Uterus (tissue), 4 donors: Measurements from ENCODE around the gene HDAC3. TPM values are rescaled to one million over a fixed set of nuclear protein-coding genes. Genes with fewer than 3 reads are reported as not detected.
A peak's percentile ranks its signal among the peaks of the same experiment; 100 is the strongest.

Source experiments
- DNase-seq, 2 donors: peaks; one replicate each; pipeline ENCODE4 v3.0.0-alpha.2; 2019 to 2020
- H3K27ac ChIP-seq, 2 donors: fragments of 200-600 bp; sonication (generic); 1 replicate in 1 of 2; 2 replicates in 1 of 2; pipeline ENCODE4 v1.5.1; 2016 to 2018
- H3K27me3 ChIP-seq, 2 donors: fragments of 200-600 bp; sonication (generic); one replicate each; pipeline ENCODE4 v1.5.1; 2018 to 2019; ENCODE audit warnings: control low read depth in 1 of 2
- H3K36me3 ChIP-seq, 2 donors: fragments of 200-600 bp; sonication (generic); one replicate each; pipeline ENCODE4 v1.5.1; 2019; ENCODE audit warnings: control low read depth in 1 of 2
- H3K4me1 ChIP-seq, 2 donors: fragments of 200-600 bp; sonication (generic); one replicate each; pipeline ENCODE4 v1.5.1; 2018 to 2019; ENCODE audit warnings: control low read depth in 1 of 2
- H3K4me3 ChIP-seq, 2 donors: fragments of 200-600 bp; sonication (generic); 1 replicate in 1 of 2; 2 replicates in 1 of 2; pipeline ENCODE4 v1.5.1; 2018 to 2019; ENCODE audit warnings: mild to moderate bottlenecking in 1 of 2
- H3K9me3 ChIP-seq, 2 donors: fragments of 200-600 bp; sonication (generic); one replicate each; pipeline ENCODE4 v1.5.1; 2019; ENCODE audit warnings: control low read depth in 1 of 2
- POLR2A ChIP-seq, 2 donors: fragments of 450-650 bp; IDR thresholded peaks; one replicate each; pipeline ENCODE4 v1.6.1; 2016; ENCODE audit warnings: antibody characterized with exemption in 2 of 2, mild to moderate bottlenecking in 1 of 2, moderate library complexity in 1 of 2
- intact Hi-C: fragments of 100-400 bp; cut with DNase I; formaldehyde crosslinking; loops from one replicate; pipeline ENCODE4 v1.15.1; 2023; ENCODE audit warnings: low total_unique reads
- total RNA-seq, 4 donors: library from RNA; depleted of rRNA in 3 of 4; stranded (reverse); fragments of >200 nt in 3 of 4; gene quantifications; one replicate each; pipeline versions ENCODE4 v1.1.0 to v1.2.4, GENCODE V29; 2014 to 2023
- TF ChIP-seq, protein P1 (sequence below), 4 experiments: fragments of 200-600 bp in 2 of 4; fragments of 450-650 bp in 2 of 4; sonication (generic) in 2 of 4; IDR thresholded peaks; one replicate each; pipeline ENCODE4 v1.5.1; 2016 to 2019; ENCODE audit warnings: antibody characterized with exemption in 4 of 4, mild to moderate bottlenecking in 2 of 4, moderate library complexity in 1 of 4
- donor health status: DM: yes; HTN: yes; CAD: no.

The HDAC3 gene
- total RNA-seq, 4 donors from 2014 or later, result 24.8 to 68.0 (median 46.0) TPM

DNA sequence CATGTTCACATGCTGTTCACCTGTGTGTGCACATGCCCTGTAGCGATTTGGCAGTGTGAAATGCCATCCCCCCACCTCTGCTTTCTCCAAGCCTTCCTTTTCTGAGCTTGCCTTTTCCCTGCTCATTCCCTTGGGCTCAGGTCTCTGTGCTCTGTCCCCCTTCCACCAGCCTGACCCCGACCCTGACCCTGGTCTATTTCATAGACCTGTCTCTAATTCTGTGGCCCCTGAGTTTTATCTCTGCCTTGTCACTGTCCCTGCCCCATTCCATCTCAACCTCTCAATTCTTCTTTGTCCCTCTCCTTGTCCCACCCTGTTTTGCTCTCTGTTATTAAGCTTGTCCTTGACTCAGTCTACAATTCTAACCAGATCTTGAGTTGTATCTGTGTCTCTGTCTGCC lies 44.6 kb upstream of the HDAC3 start:
- Histone ChIP-seq H3K36me3 (no peaks in the 10 kb centered on the region), H3K27me3 (no peaks in the 10 kb centered on the region), H3K27ac (peak overlapping the region; percentile 69 to 75), H3K9me3 (no peaks in the 10 kb centered on the region), H3K4me3 (peak overlapping the region; percentile 36 to 48), H3K4me1 (no peaks in the 10 kb centered on the region)
- TF ChIP-seq POLR2A (IDR thresholded peaks at IDR 0.05), result no peak
- TF ChIP-seq, protein P1, sequence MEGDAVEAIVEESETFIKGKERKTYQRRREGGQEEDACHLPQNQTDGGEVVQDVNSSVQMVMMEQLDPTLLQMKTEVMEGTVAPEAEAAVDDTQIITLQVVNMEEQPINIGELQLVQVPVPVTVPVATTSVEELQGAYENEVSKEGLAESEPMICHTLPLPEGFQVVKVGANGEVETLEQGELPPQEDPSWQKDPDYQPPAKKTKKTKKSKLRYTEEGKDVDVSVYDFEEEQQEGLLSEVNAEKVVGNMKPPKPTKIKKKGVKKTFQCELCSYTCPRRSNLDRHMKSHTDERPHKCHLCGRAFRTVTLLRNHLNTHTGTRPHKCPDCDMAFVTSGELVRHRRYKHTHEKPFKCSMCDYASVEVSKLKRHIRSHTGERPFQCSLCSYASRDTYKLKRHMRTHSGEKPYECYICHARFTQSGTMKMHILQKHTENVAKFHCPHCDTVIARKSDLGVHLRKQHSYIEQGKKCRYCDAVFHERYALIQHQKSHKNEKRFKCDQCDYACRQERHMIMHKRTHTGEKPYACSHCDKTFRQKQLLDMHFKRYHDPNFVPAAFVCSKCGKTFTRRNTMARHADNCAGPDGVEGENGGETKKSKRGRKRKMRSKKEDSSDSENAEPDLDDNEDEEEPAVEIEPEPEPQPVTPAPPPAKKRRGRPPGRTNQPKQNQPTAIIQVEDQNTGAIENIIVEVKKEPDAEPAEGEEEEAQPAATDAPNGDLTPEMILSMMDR (IDR thresholded peaks at IDR 0.05), result no peak
- no peak for DNase-seq
- intact Hi-C loops, result no loop called here

DNA sequence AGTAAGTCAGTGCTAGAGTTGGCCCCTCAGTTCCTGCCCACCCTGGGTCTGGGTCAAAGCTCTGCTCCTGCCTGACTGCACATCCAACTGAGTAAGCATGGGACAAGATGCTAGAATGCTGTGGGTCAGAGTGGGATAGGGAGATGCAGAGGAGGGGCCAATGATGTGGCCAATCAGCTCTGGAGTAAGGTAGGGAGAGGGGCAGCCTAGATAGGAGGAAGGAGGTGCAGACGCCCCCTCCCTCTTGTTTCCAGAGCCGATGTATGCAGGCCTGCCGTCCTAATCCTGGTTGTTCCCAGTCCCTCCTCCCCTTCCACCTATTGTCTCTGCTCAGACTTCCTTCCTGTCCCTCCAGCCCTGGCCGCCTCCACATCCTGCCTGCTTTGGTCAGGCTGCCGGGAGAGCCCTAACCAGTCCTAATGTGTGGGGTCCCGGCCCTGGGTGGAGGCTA lies 44.1 kb upstream of the HDAC3 start:
- intact Hi-C loops, result no loop called here
- no peaks in the 10 kb centered on the region for H3K9me3 ChIP-seq
- peak overlapping the region; percentile 69 to 75 for H3K27ac ChIP-seq
- H3K4me1 ChIP-seq, result no peaks in the 10 kb centered on the region
- DNase-seq, result peak in 1 of 2 donors; percentile 51
- H3K4me3 ChIP-seq, result no peak overlapping the region
- no peaks in the 10 kb centered on the region for H3K27me3 ChIP-seq
- TF ChIP-seq POLR2A (IDR thresholded peaks at IDR 0.05), result no peak
- TF ChIP-seq, protein P1 (IDR thresholded peaks at IDR 0.05), result no peak
- H3K36me3 ChIP-seq, result no peaks in the 10 kb centered on the region

DNA sequence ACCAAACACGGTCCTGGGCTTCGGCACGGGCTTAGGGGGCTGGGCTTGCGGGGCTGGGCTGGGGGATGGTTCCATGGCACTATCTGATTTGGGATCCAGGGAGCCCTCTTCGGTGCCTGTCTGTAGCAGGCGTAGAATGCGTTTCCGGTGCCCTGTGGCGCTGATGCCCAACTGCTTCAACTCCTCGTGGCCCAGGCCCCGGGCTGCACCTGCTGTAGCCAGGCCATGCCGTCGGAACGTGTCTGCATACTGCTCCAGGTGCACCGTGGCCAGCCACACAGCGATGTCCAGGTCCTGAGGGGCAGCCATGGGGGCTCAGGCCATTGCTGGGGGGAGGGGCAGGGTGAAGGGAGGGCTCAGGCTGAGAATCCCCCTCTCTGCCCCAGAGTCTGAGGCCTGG lies 43.5 kb upstream of the HDAC3 start:
- intact Hi-C loops, result no loop called here
- TF ChIP-seq, protein P1 (IDR thresholded peaks at IDR 0.05), result no peak
- no peak for TF ChIP-seq POLR2A (IDR thresholded peaks at IDR 0.05)
- Histone ChIP-seq H3K27me3 (no peaks in the 10 kb centered on the region), H3K4me3 (no peak overlapping the region), H3K36me3 (no peaks in the 10 kb centered on the region), H3K27ac (peak overlapping the region in 1 of 2 donors; percentile 69), H3K4me1 (no peaks in the 10 kb centered on the region), H3K9me3 (no peaks in the 10 kb centered on the region)
- no peak for DNase-seq

DNA sequence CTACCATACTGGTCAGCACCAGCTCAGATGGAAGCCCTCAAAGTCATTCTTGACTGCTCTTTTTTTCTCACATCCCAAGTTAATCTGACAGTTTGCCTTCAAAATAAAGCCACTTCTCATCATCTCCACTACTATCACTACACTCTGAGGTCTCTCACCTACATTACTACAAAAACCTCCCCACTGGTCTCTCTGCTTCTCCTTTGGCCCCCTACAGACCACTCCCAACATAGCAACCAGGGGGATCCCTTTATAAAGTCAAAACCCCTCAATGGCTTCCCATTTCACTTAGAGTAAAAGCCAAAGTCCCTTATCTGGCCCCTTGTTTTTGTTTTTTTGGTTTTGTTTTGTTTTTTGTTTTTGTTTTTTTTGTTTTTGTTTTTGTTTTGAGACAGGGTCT lies 40.8 kb upstream of the HDAC3 start:
- intact Hi-C loops, result no loop called here
- Histone ChIP-seq H3K36me3 (no peaks in the 10 kb centered on the region), H3K27ac (no peak overlapping the region), H3K27me3 (no peaks in the 10 kb centered on the region), H3K9me3 (no peaks in the 10 kb centered on the region), H3K4me1 (no peaks in the 10 kb centered on the region), H3K4me3 (no peak overlapping the region)
- DNase-seq, result no peak
- no peak for TF ChIP-seq POLR2A (IDR thresholded peaks at IDR 0.05)

DNA sequence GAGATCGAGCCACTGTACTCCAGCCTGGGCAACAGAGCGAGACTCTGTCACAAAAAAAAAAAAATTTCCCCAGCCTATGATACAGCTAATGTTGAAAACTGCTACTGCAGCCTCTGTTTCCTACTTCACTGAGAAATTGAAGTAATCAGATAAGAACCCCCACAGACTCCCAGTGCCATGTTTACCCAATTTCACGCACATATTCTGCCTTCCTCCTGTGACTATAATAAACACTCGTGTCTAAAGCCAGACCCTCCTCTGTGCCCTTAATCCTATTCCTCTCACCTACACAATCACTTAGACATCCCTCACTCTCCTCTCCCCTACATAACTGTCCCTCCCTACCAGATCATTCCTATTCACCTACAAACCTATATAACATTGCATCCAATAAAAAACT lies 39.0 kb upstream of the HDAC3 start:
- H3K27ac ChIP-seq, result no peak overlapping the region
- intact Hi-C loops, result no loop called here
- no peak overlapping the region for H3K4me3 ChIP-seq
- H3K27me3 ChIP-seq, result no peaks in the 10 kb centered on the region
- no peaks in the 10 kb centered on the region for H3K4me1 ChIP-seq
- TF ChIP-seq POLR2A (IDR thresholded peaks at IDR 0.05), result no peak
- TF ChIP-seq, protein P1 (IDR thresholded peaks at IDR 0.05), result no peak
- no peak for DNase-seq
- H3K36me3 ChIP-seq, result no peaks in the 10 kb centered on the region
- H3K9me3 ChIP-seq, result no peaks in the 10 kb centered on the region

DNA sequence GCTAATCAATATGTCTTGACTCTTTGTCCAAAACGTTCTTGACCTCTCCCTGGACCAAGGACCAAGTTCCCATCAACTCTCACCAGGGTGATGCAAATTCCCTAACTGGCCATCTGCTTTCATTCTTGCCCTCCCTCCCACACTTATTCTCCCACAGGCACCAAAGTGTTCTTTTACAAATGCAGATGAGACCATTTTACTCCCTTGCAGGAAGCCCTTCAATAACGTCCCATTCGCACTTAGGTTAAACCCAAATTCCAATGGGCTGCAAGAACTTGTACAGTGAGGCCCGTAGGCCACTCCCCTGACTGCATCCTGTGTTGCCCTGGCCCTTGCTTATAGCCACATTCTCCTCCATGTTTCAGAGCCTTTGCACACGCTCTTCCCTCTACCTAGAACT lies 38.1 kb upstream of the HDAC3 start:
- H3K4me3 ChIP-seq, result no peak overlapping the region
- TF ChIP-seq, protein P1 (IDR thresholded peaks at IDR 0.05), result no peak
- TF ChIP-seq POLR2A (IDR thresholded peaks at IDR 0.05), result no peak
- no peaks in the 10 kb centered on the region for H3K27me3 ChIP-seq
- DNase-seq, result no peak
- intact Hi-C loops, result no loop called here
- no peaks in the 10 kb centered on the region for H3K9me3 ChIP-seq
- no peaks in the 10 kb centered on the region for H3K36me3 ChIP-seq
- no peak overlapping the region for H3K27ac ChIP-seq
- H3K4me1 ChIP-seq, result no peaks in the 10 kb centered on the region
